Measurements from ENCODE around the gene ZNF516. TPM values are rescaled to one million over a fixed set of nuclear protein-coding genes. Genes with fewer than 3 reads are reported as not detected.

ZNF516 gene
- total RNA-seq, 1 experiment from 2014 or later = 25.5 TPM

DNA sequence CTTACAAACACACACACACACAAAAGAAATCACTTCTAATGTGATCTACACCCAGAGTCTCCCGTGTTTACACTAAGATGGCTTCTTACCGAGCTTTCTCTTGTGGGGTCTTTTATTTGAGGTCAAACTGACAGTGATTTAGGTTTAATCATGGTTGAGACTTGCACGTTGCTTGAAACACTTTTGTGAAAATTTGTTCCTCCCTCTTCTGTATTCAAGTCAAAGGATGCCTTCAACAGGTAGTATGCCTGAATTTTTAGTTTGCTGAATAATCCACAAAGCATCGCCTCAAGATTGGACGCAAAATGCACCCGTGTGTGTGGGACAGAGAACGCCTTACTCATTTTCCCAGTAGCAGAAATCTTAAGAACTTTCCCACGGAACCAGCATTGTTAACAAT is 4.0 kb upstream of the ZNF516 start:
- Histone ChIP-seq H3K27me3 (replicated peaks; ENCODE audit: control insufficient read depth, insufficient read depth, low read length) (no peaks in the 10 kb centered on the region), H3K4me3 (ENCODE audit: low read depth, low read length) (no peak overlapping the region), H3K9me3 (no peaks in the 10 kb centered on the region), H3K4me1 (0 out of 2 replicates have a peak, but pooled peaks cover 9% of the 10 kb centered on the region), H3K36me3 (ENCODE audit: control insufficient read depth, insufficient read depth, low read length) (no peaks in the 10 kb centered on the region)
- no peak for DNase-seq
- H3K27me3 Mint-ChIP-seq (ENCODE audit: insufficient read depth, unreplicated experiment) = no peaks in the 10 kb centered on the region
- intact Hi-C loops (cut with micrococcal nuclease; ENCODE audit: unreplicated experiment) = no loop called here
- TF ChIP-seq, protein P1, sequence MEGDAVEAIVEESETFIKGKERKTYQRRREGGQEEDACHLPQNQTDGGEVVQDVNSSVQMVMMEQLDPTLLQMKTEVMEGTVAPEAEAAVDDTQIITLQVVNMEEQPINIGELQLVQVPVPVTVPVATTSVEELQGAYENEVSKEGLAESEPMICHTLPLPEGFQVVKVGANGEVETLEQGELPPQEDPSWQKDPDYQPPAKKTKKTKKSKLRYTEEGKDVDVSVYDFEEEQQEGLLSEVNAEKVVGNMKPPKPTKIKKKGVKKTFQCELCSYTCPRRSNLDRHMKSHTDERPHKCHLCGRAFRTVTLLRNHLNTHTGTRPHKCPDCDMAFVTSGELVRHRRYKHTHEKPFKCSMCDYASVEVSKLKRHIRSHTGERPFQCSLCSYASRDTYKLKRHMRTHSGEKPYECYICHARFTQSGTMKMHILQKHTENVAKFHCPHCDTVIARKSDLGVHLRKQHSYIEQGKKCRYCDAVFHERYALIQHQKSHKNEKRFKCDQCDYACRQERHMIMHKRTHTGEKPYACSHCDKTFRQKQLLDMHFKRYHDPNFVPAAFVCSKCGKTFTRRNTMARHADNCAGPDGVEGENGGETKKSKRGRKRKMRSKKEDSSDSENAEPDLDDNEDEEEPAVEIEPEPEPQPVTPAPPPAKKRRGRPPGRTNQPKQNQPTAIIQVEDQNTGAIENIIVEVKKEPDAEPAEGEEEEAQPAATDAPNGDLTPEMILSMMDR (IDR thresholded peaks at IDR 0.05; ENCODE audit: insufficient read depth in 1 of 2, low read depth in 1 of 2, low read length in 1 of 2, severe bottlenecking in 1 of 2, unreplicated experiment in 1 of 2) = no peak
- H3K4me1 Mint-ChIP-seq (ENCODE audit: low read depth, unreplicated experiment) = no peaks in the 10 kb centered on the region
- no TSS peak for BruUV-seq (replicated peaks)
- no peak overlapping the region for H3K27ac Mint-ChIP-seq (ENCODE audit: unreplicated experiment)
- ChIA-PET POLR2A (no interaction called here), CTCF (no interaction called here)
- H3K9me3 Mint-ChIP-seq (ENCODE audit: unreplicated experiment) = no peaks in the 10 kb centered on the region
- H3K36me3 Mint-ChIP-seq (ENCODE audit: insufficient read depth, unreplicated experiment) = no peaks in the 10 kb centered on the region
- H3K4me3 Mint-ChIP-seq (ENCODE audit: unreplicated experiment) = no peak overlapping the region

DNA sequence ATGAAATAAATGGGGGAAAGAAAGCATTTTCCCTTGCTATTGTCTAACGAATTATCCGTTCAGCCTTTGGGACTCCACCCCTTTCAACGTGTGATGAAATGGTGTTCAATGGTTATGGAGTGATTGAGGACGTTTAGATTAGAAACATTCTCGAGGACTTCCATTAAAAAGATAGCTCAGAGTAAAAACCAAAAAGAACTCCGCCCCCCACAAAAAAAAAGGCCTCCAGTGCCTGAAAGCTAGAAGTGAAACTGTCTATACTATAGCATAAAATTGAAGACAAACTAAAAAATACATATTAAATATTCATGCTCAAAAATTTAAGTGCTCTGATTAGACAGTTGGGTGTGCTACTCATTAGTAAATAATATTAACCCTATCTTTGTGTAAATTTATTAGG is 3.0 kb upstream of the ZNF516 start:
- Mint-ChIP-seq H3K36me3 (ENCODE audit: insufficient read depth, unreplicated experiment) (no peaks in the 10 kb centered on the region), H3K4me1 (ENCODE audit: low read depth, unreplicated experiment) (no peaks in the 10 kb centered on the region), H3K4me3 (ENCODE audit: unreplicated experiment) (no peak overlapping the region), H3K9me3 (ENCODE audit: unreplicated experiment) (no peaks in the 10 kb centered on the region), H3K27ac (ENCODE audit: unreplicated experiment) (no peak overlapping the region), H3K27me3 (ENCODE audit: insufficient read depth, unreplicated experiment) (no peaks in the 10 kb centered on the region)
- TF ChIP-seq, protein P1 (IDR thresholded peaks at IDR 0.05; ENCODE audit: insufficient read depth in 1 of 2, low read depth in 1 of 2, low read length in 1 of 2, severe bottlenecking in 1 of 2, unreplicated experiment in 1 of 2) = no peak
- Histone ChIP-seq H3K36me3 (ENCODE audit: control insufficient read depth, insufficient read depth, low read length) (no peaks in the 10 kb centered on the region), H3K27me3 (replicated peaks; ENCODE audit: control insufficient read depth, insufficient read depth, low read length) (no peaks in the 10 kb centered on the region), H3K4me1 (0 out of 2 replicates have a peak, but pooled peaks cover 9% of the 10 kb centered on the region), H3K9me3 (no peaks in the 10 kb centered on the region), H3K4me3 (ENCODE audit: low read depth, low read length) (no peak overlapping the region)
- ChIA-PET POLR2A (no interaction called here), CTCF (no interaction called here)
- no TSS peak for BruUV-seq (replicated peaks)
- DNase-seq = no peak
- intact Hi-C loops (cut with micrococcal nuclease; ENCODE audit: unreplicated experiment) = no loop called here

DNA sequence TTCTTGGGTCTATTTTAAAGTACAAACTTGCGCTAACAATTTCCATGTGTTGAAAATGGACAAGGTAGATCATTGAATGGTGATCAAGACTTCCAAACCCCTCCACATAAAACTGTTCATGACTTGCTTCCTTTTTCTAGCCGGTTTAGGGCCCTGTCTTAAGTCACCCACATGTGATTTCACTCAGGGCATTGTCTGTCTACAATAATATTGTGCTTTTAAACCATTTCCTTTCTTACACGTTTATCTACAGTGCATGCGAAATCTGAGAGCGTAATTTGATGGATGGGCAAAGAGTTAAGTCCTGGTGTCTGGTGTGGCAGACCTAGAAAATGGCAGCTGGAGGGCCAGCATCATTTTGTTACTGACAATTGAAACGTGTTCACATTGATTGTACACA is 2.0 kb upstream of the ZNF516 start:
- no peaks in the 10 kb centered on the region for H3K9me3 Mint-ChIP-seq (ENCODE audit: unreplicated experiment)
- TF ChIP-seq, protein P1 (IDR thresholded peaks at IDR 0.05; ENCODE audit: insufficient read depth in 1 of 2, low read depth in 1 of 2, low read length in 1 of 2, severe bottlenecking in 1 of 2, unreplicated experiment in 1 of 2) = no peak
- H3K4me3 Mint-ChIP-seq (ENCODE audit: unreplicated experiment) = peak overlapping the region; percentile 83
- H3K27me3 Mint-ChIP-seq (ENCODE audit: insufficient read depth, unreplicated experiment) = no peaks in the 10 kb centered on the region
- H3K27ac Mint-ChIP-seq (ENCODE audit: unreplicated experiment) = no peak overlapping the region
- ChIA-PET POLR2A (interaction anchor here (0.6 kb wide), 1 partner anchor 15 kb away, joined by 3 read pairs; no protein-coding TSS in a partner anchor), CTCF (no interaction called here)
- Histone ChIP-seq H3K27me3 (replicated peaks; ENCODE audit: control insufficient read depth, insufficient read depth, low read length) (no peaks in the 10 kb centered on the region), H3K4me3 (ENCODE audit: low read depth, low read length) (no peak overlapping the region), H3K36me3 (ENCODE audit: control insufficient read depth, insufficient read depth, low read length) (no peaks in the 10 kb centered on the region), H3K9me3 (no peaks in the 10 kb centered on the region), H3K4me1 (no peaks in the 10 kb centered on the region)
- H3K36me3 Mint-ChIP-seq (ENCODE audit: insufficient read depth, unreplicated experiment) = no peaks in the 10 kb centered on the region
- no peaks in the 10 kb centered on the region for H3K4me1 Mint-ChIP-seq (ENCODE audit: low read depth, unreplicated experiment)
- intact Hi-C loops (cut with micrococcal nuclease; ENCODE audit: unreplicated experiment) = no loop called here
- BruUV-seq (replicated peaks) = no TSS peak
- DNase-seq = no peak

All from Caco-2 (cell line).